ENCODE measurements around the gene IQCN. TPM values are rescaled to one million over a fixed set of nuclear protein-coding genes. Genes with fewer than 3 reads are reported as not detected.

The IQCN gene
- total RNA-seq, 4 donors from 2014 or later, result 0.23 to 3.1 (median 0.96) TPM

DNA sequence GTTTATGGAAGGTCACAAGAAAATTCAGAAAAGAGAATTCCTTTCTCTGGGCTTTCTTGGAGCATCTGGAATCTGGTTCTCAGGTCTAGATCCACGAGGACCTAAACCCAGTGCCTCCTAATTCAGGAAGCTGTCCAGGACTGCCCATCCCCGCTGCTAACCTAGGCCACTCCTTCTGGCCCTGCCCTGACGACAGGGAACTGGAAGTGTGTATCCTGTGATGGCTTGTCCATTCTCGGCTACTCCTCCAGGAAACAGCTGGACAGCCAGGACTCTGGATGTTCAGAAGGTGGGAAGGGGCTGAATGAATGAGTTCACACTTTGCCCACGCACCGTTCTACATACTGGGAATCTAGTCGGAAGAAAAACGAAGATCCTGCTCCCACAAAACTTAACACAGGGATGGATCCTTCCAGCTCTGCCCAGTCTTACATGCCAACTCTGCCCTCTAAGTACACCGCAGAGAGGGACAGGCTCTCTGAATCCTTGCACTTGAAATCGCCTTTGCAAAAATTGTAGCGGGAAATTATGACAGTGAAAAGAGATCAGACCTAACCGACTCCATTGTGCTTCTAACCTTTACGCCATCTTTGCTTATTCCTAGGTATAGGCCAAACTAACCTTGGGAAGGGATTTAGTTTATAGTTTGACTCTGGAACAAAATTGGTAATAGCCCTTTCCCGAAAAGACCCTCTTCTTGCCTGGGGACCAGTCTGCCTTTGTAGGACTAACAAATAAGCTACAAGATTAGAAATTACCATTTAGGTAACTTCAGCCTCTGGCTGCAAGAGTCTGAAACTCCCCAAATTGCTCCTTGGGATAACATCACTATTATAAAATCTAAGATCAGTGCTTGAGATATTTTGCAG, 46.8 kb upstream of the IQCN start:
- H3K27me3 ChIP-seq, result no peaks in the 10 kb centered on the region
- H3K9me3 ChIP-seq, result no peaks in the 10 kb centered on the region
- peaks cover 35 to 65% (median 50%) of the 10 kb centered on the region in 3 donors for H3K4me1 ChIP-seq
- peak overlapping the region; percentile 88 to 97 (median 94) for H3K27ac ChIP-seq
- no peaks in the 10 kb centered on the region for H3K36me3 ChIP-seq
- TF ChIP-seq POLR2A (IDR thresholded peaks at IDR 0.05), result no peak
- TF ChIP-seq, protein P1, sequence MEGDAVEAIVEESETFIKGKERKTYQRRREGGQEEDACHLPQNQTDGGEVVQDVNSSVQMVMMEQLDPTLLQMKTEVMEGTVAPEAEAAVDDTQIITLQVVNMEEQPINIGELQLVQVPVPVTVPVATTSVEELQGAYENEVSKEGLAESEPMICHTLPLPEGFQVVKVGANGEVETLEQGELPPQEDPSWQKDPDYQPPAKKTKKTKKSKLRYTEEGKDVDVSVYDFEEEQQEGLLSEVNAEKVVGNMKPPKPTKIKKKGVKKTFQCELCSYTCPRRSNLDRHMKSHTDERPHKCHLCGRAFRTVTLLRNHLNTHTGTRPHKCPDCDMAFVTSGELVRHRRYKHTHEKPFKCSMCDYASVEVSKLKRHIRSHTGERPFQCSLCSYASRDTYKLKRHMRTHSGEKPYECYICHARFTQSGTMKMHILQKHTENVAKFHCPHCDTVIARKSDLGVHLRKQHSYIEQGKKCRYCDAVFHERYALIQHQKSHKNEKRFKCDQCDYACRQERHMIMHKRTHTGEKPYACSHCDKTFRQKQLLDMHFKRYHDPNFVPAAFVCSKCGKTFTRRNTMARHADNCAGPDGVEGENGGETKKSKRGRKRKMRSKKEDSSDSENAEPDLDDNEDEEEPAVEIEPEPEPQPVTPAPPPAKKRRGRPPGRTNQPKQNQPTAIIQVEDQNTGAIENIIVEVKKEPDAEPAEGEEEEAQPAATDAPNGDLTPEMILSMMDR (IDR thresholded peaks at IDR 0.05), result no peak
- WGBS, 2 donors, result 74 to 81% methylated on average over 9 to 10 of the region's 14 CpGs
- no peak for DNase-seq
- intact Hi-C loops (cut with DNase I), result no loop called here
- H3K4me3 ChIP-seq, result no peak overlapping the region

DNA sequence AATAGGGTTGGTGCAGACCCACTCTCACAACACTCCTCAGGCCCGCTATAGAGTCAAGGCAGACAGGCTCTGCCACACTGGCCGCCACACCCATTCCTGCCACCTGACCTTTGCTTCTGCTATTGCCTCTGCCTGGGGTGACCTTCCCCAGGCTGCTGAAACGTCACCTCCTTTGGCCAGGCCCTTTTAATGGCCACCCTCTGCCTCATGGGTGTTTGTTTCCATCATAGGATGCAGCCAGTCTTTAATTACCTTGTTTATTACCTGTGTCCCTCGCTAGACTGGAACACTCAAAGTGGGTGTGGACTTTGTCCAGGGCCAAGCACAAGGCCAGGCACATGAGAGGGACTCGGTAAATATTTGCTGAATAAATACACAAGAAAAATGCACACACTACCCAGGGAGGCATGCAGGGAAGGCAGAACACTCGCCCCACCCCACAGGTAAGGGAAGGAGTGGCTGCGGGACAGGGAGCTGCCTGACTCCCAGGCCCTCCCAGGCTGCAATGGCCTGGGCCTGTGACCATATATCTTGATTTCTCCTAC, 45.4 kb upstream of the IQCN start:
- Histone ChIP-seq H3K9me3 (no peaks in the 10 kb centered on the region), H3K27me3 (no peaks in the 10 kb centered on the region), H3K4me3 (no peak overlapping the region), H3K27ac (peak overlapping the region; percentile 29 to 97 (median 62)), H3K36me3 (peaks cover 0 to 11% (median 0%) of the 10 kb centered on the region in 3 donors), H3K4me1 (peaks cover 35 to 65% (median 50%) of the 10 kb centered on the region in 3 donors)
- intact Hi-C loops (cut with DNase I), result no loop called here
- DNase-seq, result no peak
- WGBS, 2 donors, result 59 to 75% methylated on average over 5 to 6 of the region's 7 CpGs
- TF ChIP-seq, protein P1 (IDR thresholded peaks at IDR 0.05), result no peak
- no peak for TF ChIP-seq POLR2A (IDR thresholded peaks at IDR 0.05)

DNA sequence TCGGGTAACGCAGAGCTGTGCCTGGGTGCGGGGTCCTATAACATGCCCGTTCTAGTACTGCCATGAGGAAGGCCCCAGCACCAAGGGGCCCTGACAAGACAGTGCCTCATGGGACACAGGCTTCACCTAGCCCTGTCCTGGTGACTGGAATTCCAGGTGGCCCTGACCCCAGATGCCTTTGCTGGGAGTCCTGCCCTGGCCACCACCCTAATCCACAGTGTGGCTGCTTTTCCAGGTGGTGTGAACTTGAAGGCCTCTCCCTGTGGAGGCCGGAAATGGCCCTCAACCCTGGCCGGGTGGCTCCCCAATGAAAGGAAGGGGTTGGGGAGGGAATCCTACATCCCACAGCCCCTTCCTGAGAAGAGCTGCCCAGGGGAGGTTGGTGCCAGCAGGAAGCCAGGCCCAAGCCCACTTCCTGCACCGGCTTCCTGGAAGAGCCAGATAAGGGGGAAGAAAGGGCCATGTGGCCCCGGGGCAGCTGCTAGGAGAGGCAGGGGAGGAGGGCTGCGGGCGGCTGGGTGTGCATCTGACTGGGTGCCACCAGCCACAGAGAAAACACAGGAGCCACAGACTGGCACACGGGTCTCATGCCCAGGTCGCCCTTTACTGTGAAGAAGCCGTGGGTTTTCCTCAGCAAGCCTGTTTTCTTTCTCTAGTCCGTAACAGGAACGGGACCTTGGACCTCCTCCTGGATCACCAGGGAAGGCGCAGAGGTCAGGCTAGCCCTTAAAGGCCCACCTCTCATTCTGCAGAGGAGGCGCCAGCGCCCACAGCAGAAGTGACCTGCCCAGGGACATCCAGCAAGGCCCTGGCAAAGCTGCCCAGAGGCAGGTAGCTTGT, 43.9 kb upstream of the IQCN start:
- H3K4me3 ChIP-seq, result peak overlapping the region in 1 of 4 donors; percentile 24
- H3K4me1 ChIP-seq, result peaks cover 25 to 52% (median 40%) of the 10 kb centered on the region in 3 donors
- intact Hi-C loops (cut with DNase I), result no loop called here

DNA sequence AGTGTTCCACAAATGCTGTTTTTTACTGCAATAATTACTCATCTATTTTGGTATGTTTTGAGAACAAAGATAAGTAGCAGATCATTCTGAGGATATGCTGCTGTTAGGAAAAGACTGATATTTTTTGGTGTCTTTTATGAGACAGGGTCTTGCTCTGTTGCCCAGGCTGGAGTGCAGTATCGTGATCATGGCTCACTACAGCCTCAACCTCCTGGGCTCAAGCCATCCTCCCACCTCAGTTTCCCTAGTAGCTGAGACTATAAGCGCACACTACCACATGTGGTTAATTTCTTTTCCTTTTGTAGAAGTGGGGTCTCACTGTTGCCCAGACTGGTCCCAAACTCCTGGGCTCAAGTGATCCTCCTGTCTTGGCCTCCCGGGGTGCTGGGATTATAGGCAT, 39.1 kb upstream of the IQCN start:
- DNase-seq, result no peak
- Histone ChIP-seq H3K36me3 (peaks cover 13 to 74% (median 26%) of the 10 kb centered on the region in 3 donors), H3K4me1 (peaks cover 2 to 23% (median 4%) of the 10 kb centered on the region in 3 donors), H3K27me3 (no peaks in the 10 kb centered on the region), H3K4me3 (no peak overlapping the region), H3K27ac (no peak overlapping the region), H3K9me3 (no peaks in the 10 kb centered on the region)
- intact Hi-C loops (cut with DNase I), result no loop called here
- no peak for TF ChIP-seq POLR2A (IDR thresholded peaks at IDR 0.05)
- TF ChIP-seq, protein P1 (IDR thresholded peaks at IDR 0.05), result no peak
- 97 to 100% methylated on average over 2 to 3 of the region's 3 CpGs for WGBS, 2 donors

More for the DNA sequence above, 43.9 kb upstream of the IQCN start:
- peak overlapping the region; percentile 55 to 97 (median 88) for H3K27ac ChIP-seq
- DNase-seq, result no peak
- no peak for TF ChIP-seq POLR2A (IDR thresholded peaks at IDR 0.05)
- TF ChIP-seq, protein P1 (IDR thresholded peaks at IDR 0.05), result no peak
- no peaks in the 10 kb centered on the region for H3K27me3 ChIP-seq
- WGBS, 2 donors, result 40 to 49% methylated on average over 4 to 13 of the region's 18 CpGs
- H3K9me3 ChIP-seq, result no peaks in the 10 kb centered on the region
- H3K36me3 ChIP-seq, result peaks cover 0 to 26% (median 7%) of the 10 kb centered on the region in 3 donors

Data from esophagus squamous epithelium (tissue), 5 donors.